SK-N-SH (cell line): ENCODE results near the gene TBPL1. TPM values are rescaled to one million over a fixed set of nuclear protein-coding genes. Genes with fewer than 3 reads are reported as not detected.

Experiments
- CTCF ChIA-PET: fragments of 300-600, 350-600 bp; formaldehyde crosslinking; extraction: SDS; loops from one replicate; lab custom pipeline; 2021; lab: Yijun Ruan, JAX
- POLR2A ChIA-PET: fragments of 350-600 bp; sonication (Branson Sonifier 250); formaldehyde crosslinking; extraction: SDS; loops from one replicate; lab custom pipeline; 2020; ENCODE audit warnings: antibody characterized with exemption, inconsistent platforms; lab: Yijun Ruan, JAX
- DNase-seq: peaks from one replicate; pipeline ENCODE4 v3.0.0; 2012
- H2AFZ ChIP-seq: fragments of 200-600 bp; sonication (generic); 2 replicates; pipeline ENCODE4 v1.8.1; 2016; ENCODE audit warnings: antibody characterized with exemption, mild to moderate bottlenecking, low read depth
- H3F3A ChIP-seq: fragments of 200-600 bp; sonication (generic); replicated peaks from 2 replicates; pipeline ENCODE3; 2016; ENCODE audit warnings: antibody characterized with exemption, mild to moderate bottlenecking; ENCODE audit not compliant: insufficient read depth
- H3K27ac ChIP-seq, 2 experiments: fragments of 200-500 bp in 1 of 2; fragments of 200-600 bp in 1 of 2; sonication (Bioruptor generic) in 1 of 2; sonication (generic), shearing (Covaris generic) in 1 of 2; 2 replicates each; pipeline versions ENCODE4 v1.5.1 to v1.6.1; 2014 to 2016; ENCODE audit warnings: low read depth in 2 of 2, inconsistent platforms in 1 of 2, low read length in 1 of 2, mild to moderate bottlenecking in 1 of 2, mixed read lengths in 1 of 2
- H3K27me3 ChIP-seq: fragments of 200-600 bp; sonication (generic), shearing (Covaris generic); 2 replicates; pipeline ENCODE4 v1.6.1; 2016; ENCODE audit warnings: mixed run types; ENCODE audit not compliant: insufficient read depth
- H3K36me3 ChIP-seq, 2 experiments: fragments of 200-500 bp in 1 of 2; fragments of 200-600 bp in 1 of 2; sonication (Bioruptor generic) in 1 of 2; sonication (generic) in 1 of 2; replicated peaks in 1 of 2; 2 replicates each; pipeline versions ENCODE3 to v1.5.1; 2014 to 2016; ENCODE audit warnings: low read length in 1 of 2, mild to moderate bottlenecking in 1 of 2; ENCODE audit not compliant: insufficient read depth in 2 of 2, control insufficient read depth in 1 of 2
- H3K4me1 ChIP-seq, 2 experiments: fragments of 200-500 bp in 1 of 2; fragments of 200-600 bp in 1 of 2; sonication (Bioruptor generic) in 1 of 2; sonication (generic), shearing (Covaris generic) in 1 of 2; 2 replicates each; pipeline versions ENCODE4 v1.5.1 to v1.6.1; 2014 to 2016; ENCODE audit warnings: low read depth in 1 of 2, low read length in 1 of 2, mixed run types in 1 of 2; ENCODE audit not compliant: insufficient read depth in 2 of 2, control insufficient read depth in 1 of 2
- H3K4me2 ChIP-seq: fragments of 200-600 bp; sonication (generic), shearing (Covaris generic); 2 replicates; pipeline ENCODE4 v1.6.1; 2017; ENCODE audit warnings: mixed run types
- H3K4me3 ChIP-seq, 2 experiments: fragments of 200-500 bp in 1 of 2; fragments of 200-600 bp in 1 of 2; sonication (Bioruptor generic) in 1 of 2; sonication (generic), shearing (Covaris generic) in 1 of 2; 2 replicates each; pipeline versions ENCODE4 v1.5.1 to v1.8.1; 2014 to 2016; ENCODE audit warnings: low read depth in 2 of 2, inconsistent platforms in 1 of 2, low read length in 1 of 2, mild to moderate bottlenecking in 1 of 2, mixed read lengths in 1 of 2, moderate library complexity in 1 of 2
- H3K79me2 ChIP-seq: fragments of 200-600 bp; sonication (generic); 2 replicates; pipeline ENCODE4 v1.8.1; 2017; ENCODE audit warnings: mild to moderate bottlenecking; ENCODE audit not compliant: insufficient read depth
- H3K9ac ChIP-seq: fragments of 200-600 bp; sonication (generic); 2 replicates; pipeline ENCODE4 v1.6.1; 2017; ENCODE audit warnings: mixed run types
- H3K9me2 ChIP-seq: fragments of 200-600 bp; sonication (generic); 2 replicates; pipeline ENCODE4 v1.6.1; 2017; ENCODE audit warnings: mixed run types
- H3K9me3 ChIP-seq: fragments of 200-600 bp; sonication (generic); 2 replicates; pipeline ENCODE4 v1.6.1; 2017; ENCODE audit warnings: mixed run types, mild to moderate bottlenecking, moderate library complexity
- H4K20me1 ChIP-seq: fragments of 200-600 bp; sonication (generic); 2 replicates; pipeline ENCODE4 v1.6.1; 2017; ENCODE audit warnings: mild to moderate bottlenecking, mixed run types; ENCODE audit not compliant: insufficient read depth
- CTCF ChIP-seq: fragments of 200-600 bp; sonication (generic); IDR thresholded peaks from 2 replicates; pipeline ENCODE4 v1.6.1; 2017; ENCODE audit warnings: antibody characterized with exemption, mild to moderate bottlenecking, moderate library complexity
- ELF1 ChIP-seq: IDR thresholded peaks from 2 replicates; pipeline ENCODE4 v1.4.0; 2012
- FOXM1 ChIP-seq: IDR thresholded peaks from 2 replicates; pipeline ENCODE4 v1.4.0; 2012; ENCODE audit warnings: low read depth, mild to moderate bottlenecking
- GABPA ChIP-seq: IDR thresholded peaks from 2 replicates; pipeline ENCODE4 v1.4.0; 2012; ENCODE audit warnings: low read depth, mild to moderate bottlenecking
- POLR2AphosphoS5 ChIP-seq: IDR thresholded peaks from 2 replicates; pipeline ENCODE4 v1.6.1; 2012; ENCODE audit warnings: low read depth, low read length
- RAD21 ChIP-seq: IDR thresholded peaks from 2 replicates; pipeline ENCODE4 v1.6.1; 2012; ENCODE audit warnings: mild to moderate bottlenecking, low read length
- RXRA ChIP-seq: IDR thresholded peaks from 2 replicates; pipeline ENCODE4 v1.4.0; 2012; ENCODE audit warnings: low read depth, mild to moderate bottlenecking, borderline replicate concordance
- SIN3A ChIP-seq: IDR thresholded peaks from 2 replicates; pipeline ENCODE4 v1.6.1; 2012; ENCODE audit warnings: low read depth, mild to moderate bottlenecking, low read length, moderate library complexity, borderline replicate concordance
- SMC3 ChIP-seq: IDR thresholded peaks from 2 replicates; pipeline ENCODE4 v1.6.1; 2012; ENCODE audit warnings: low read depth, low read length, improper control_type of control experiment
- TAF1 ChIP-seq: IDR thresholded peaks from 2 replicates; pipeline ENCODE4 v1.6.1; 2012; ENCODE audit warnings: low read depth, mild to moderate bottlenecking, low read length, moderate library complexity, borderline replicate concordance
- TCF12 ChIP-seq: IDR thresholded peaks from 2 replicates; pipeline ENCODE4 v1.4.0; 2012
- TEAD4 ChIP-seq: IDR thresholded peaks from 2 replicates; pipeline ENCODE4 v1.4.0; 2012; ENCODE audit warnings: mild to moderate bottlenecking, borderline replicate concordance; ENCODE audit not compliant: insufficient read depth
- USF1 ChIP-seq: IDR thresholded peaks from 2 replicates; pipeline ENCODE4 v1.4.0; 2012; ENCODE audit warnings: low read depth, borderline replicate concordance
- WGBS: methylation state at CpG from one replicate; pipeline ENCODE4 v1.1.6; 2017; ENCODE audit warnings: low lambda C conversion rate; 5-methylcytosine and 5-hydroxymethylcytosine counted together
- polyA plus RNA-seq, 3 experiments: library from polyadenylated mRNA; depleted of rRNA; stranded (reverse); fragments of >200 nt; gene quantifications; 2 replicates each; pipeline ENCODE4 v1.2.3, GENCODE V29; 2012
- TF ChIP-seq, protein P1 (sequence below): IDR thresholded peaks from 2 replicates; pipeline ENCODE4 v1.4.0; 2012; ENCODE audit warnings: low read depth

Gene TBPL1
- polyA plus RNA-seq, 1 of the 3 experiments (the other 2 are of a cell fraction): 16.3 TPM

DNA sequence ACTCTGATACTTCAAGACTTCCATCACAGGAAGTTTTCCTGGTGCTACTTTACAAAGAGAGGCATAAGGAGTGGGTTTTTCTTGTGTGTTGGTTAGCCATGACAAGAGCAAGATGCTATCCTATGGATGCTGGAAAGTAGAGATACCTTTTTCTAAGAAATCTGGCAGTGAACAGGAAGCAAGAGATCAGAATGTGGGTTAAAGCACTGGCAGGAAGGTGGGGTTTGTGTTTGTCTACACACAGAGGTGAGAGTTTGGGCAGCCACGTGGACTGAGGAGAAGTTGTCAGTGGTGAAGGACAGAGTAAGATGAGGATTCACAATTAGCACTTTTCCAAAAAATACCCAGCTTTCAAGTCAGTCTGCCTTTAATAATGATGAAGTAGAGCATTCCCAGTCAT lies 81.5 kb downstream of the TBPL1 start:
- Histone ChIP-seq H3K9me2 (no peaks in the 10 kb centered on the region), H3K27me3 (no peaks in the 10 kb centered on the region), H3K4me1 (peaks cover 3 to 10% of the 10 kb centered on the region in 2 experiments; a peak in 1 of 4 replicates), H3K4me2 (no peak overlapping the region), H4K20me1 (no peaks in the 10 kb centered on the region), H2AFZ (no peak overlapping the region), H3K79me2 (no peaks in the 10 kb centered on the region), H3F3A (no peaks in the 10 kb centered on the region), H3K4me3 (no peak overlapping the region), H3K36me3 (no peaks in the 10 kb centered on the region), H3K9ac (no peak overlapping the region), H3K9me3 (no peaks in the 10 kb centered on the region), H3K27ac (no peak overlapping the region)
- DNase-seq: no peak
- TF ChIP-seq POLR2AphosphoS5 (no peak), TEAD4 (no peak), USF1 (no peak), RAD21 (no peak), TAF1 (no peak), ELF1 (no peak), GABPA (no peak), CTCF (no peak), FOXM1 (no peak), TCF12 (no peak), RXRA (no peak)
- TF ChIP-seq, protein P1, sequence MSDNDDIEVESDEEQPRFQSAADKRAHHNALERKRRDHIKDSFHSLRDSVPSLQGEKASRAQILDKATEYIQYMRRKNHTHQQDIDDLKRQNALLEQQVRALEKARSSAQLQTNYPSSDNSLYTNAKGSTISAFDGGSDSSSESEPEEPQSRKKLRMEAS: no peak
- ChIA-PET POLR2A (no interaction called here), CTCF (interaction anchor here (1.4 kb wide), 1 partner anchor 118 kb away, joined by 3 read pairs; no protein-coding TSS in a partner anchor)
- 89% methylated on average over 1 of the region's 1 CpG for WGBS

GRCh38 chr6:134034961-134035822 lies 82.2 kb downstream of the TBPL1 start:
- Histone ChIP-seq H3K79me2 (no peaks in the 10 kb centered on the region), H3K9me3 (no peaks in the 10 kb centered on the region), H4K20me1 (no peaks in the 10 kb centered on the region), H2AFZ (no peak overlapping the region), H3K4me2 (no peak overlapping the region), H3K27ac (no peak overlapping the region), H3K27me3 (no peaks in the 10 kb centered on the region), H3K4me1 (peaks cover under 1 to 7% of the 10 kb centered on the region in 2 experiments; a peak in 1 of 4 replicates), H3K9ac (no peak overlapping the region), H3F3A (no peaks in the 10 kb centered on the region), H3K36me3 (no peaks in the 10 kb centered on the region), H3K4me3 (no peak overlapping the region), H3K9me2 (no peaks in the 10 kb centered on the region)
- WGBS: 93% methylated on average over 7 of the region's 7 CpGs
- CTCF ChIA-PET: interaction anchor here (0.7 to 2.0 kb wide), 5 partner anchors 26 to 111 kb away, joined by 3 to 6 read pairs (median 3); no protein-coding TSS in a partner anchor
- POLR2A ChIA-PET: no interaction called here
- no peak for TF ChIP-seq TEAD4
- TF ChIP-seq SMC3: no peak
- no peak for TF ChIP-seq SIN3A
- no peak for DNase-seq
